Measurements from ENCODE around the gene SGO2. TPM values are rescaled to one million over a fixed set of nuclear protein-coding genes. Genes with fewer than 3 reads are reported as not detected.

The SGO2 gene
- 2.8 TPM for total RNA-seq
- long read RNA-seq, partial matches to known transcripts = 1 of 2 reads
- long read RNA-seq, other reads (novel, unspliced or antisense) = 1 of 2 reads

- peaks cover 8% of the 10 kb centered on the region for H3K4me1 ChIP-seq
- peak; percentile 97 for DNase-seq
- no peaks in the 10 kb centered on the region for H3K9me3 ChIP-seq
- no peaks in the 10 kb centered on the region for H3K27me3 ChIP-seq (ENCODE audit: low read depth)
- H3K36me3 ChIP-seq = no peaks in the 10 kb centered on the region
- ATAC-seq = peak; percentile 100
- intact Hi-C loops (cut with DNase I) = no loop called here
- no peak for TF ChIP-seq CTCF (IDR thresholded peaks at IDR 0.05)
- peak within 1 kb of the TSS; percentile 92 for H3K4me3 ChIP-seq
- peak within 1 kb of the TSS; percentile 56 for H3K27ac ChIP-seq
These were observed at the start of gene SGO2 for GRCh38 chr2:200525882-200526651. SGO2 (plus strand) TSS chr2:200526207; CDS start chr2:200532976, 6,769 bp downstream.

- H3K36me3 ChIP-seq = peaks cover 73% of the 10 kb centered on the region
- no peak for DNase-seq
- H3K27ac ChIP-seq = no peak overlapping the region
- intact Hi-C loops (cut with DNase I) = no loop called here
- TF ChIP-seq CTCF (IDR thresholded peaks at IDR 0.05) = no peak
- H3K4me3 ChIP-seq = no peak overlapping the region
- ATAC-seq = no peak
- peaks cover 10% of the 10 kb centered on the region for H3K4me1 ChIP-seq
- no peaks in the 10 kb centered on the region for H3K9me3 ChIP-seq
- no peaks in the 10 kb centered on the region for H3K27me3 ChIP-seq (ENCODE audit: low read depth)
These were observed 49.2 kb upstream of the SGO2 start for GRCh38 chr2:200476836-200477235.

- TF ChIP-seq CTCF (IDR thresholded peaks at IDR 0.05) = no peak
- Histone ChIP-seq H3K27me3 (ENCODE audit: low read depth) (no peaks in the 10 kb centered on the region), H3K4me3 (no peak overlapping the region), H3K36me3 (peaks cover 64% of the 10 kb centered on the region), H3K9me3 (no peaks in the 10 kb centered on the region), H3K27ac (no peak overlapping the region), H3K4me1 (peaks cover 10% of the 10 kb centered on the region)
- ATAC-seq = no peak
- no peak for DNase-seq
- intact Hi-C loops (cut with DNase I) = no loop called here
These were observed 48.3 kb upstream of the SGO2 start for GRCh38 chr2:200477667-200478131.

GRCh38 chr2:200479692-200480265, 46.2 kb upstream of the SGO2 start:
- Histone ChIP-seq H3K4me3 (no peak overlapping the region), H3K4me1 (peaks cover 10% of the 10 kb centered on the region), H3K9me3 (no peaks in the 10 kb centered on the region), H3K27me3 (ENCODE audit: low read depth) (no peaks in the 10 kb centered on the region), H3K36me3 (peaks cover 44% of the 10 kb centered on the region), H3K27ac (no peak overlapping the region)
- ATAC-seq (peak; percentile 54 to 59), DNase-seq (no peak)
- no peak for TF ChIP-seq CTCF (IDR thresholded peaks at IDR 0.05)
- intact Hi-C loops (cut with DNase I) = loop anchor here (5.0 kb wide), 1 partner anchor 497 kb away; no protein-coding TSS in a partner anchor

- peaks cover 10% of the 10 kb centered on the region for H3K4me1 ChIP-seq
- H3K27me3 ChIP-seq (ENCODE audit: low read depth) = no peaks in the 10 kb centered on the region
- no peak for ATAC-seq
- TF ChIP-seq CTCF (IDR thresholded peaks at IDR 0.05) = no peak
- DNase-seq = no peak
- no peaks in the 10 kb centered on the region for H3K9me3 ChIP-seq
- H3K4me3 ChIP-seq = no peak overlapping the region
- intact Hi-C loops (cut with DNase I) = loop anchor here (5.0 kb wide), 1 partner anchor 500 kb away; no protein-coding TSS in a partner anchor
- H3K36me3 ChIP-seq = peaks cover 23% of the 10 kb centered on the region
- no peak overlapping the region for H3K27ac ChIP-seq
These were observed 43.8 kb upstream of the SGO2 start for GRCh38 chr2:200482194-200482593.
